Astrocyte (in vitro differentiated cells and primary cell): ENCODE results near the gene VPS26C. TPM values are rescaled to one million over a fixed set of nuclear protein-coding genes. Genes with fewer than 3 reads are reported as not detected.

Experiments used
- DNase-seq: peaks from one replicate; pipeline ENCODE4 v3.0.0-alpha.2; 2010; ENCODE audit warnings: low read depth
- FAIRE-seq: peaks from 2 replicates; lab custom pipeline; 2011; peaks lifted over from hg19 to GRCh38; lab: Jason Lieb, UNC
- H2AFZ ChIP-seq: 2 replicates; pipeline ENCODE4 v1.6.0; 2012; ENCODE audit warnings: low read depth, low read length, inconsistent platforms
- H3K27ac ChIP-seq: 2 replicates; pipeline ENCODE4 v1.5.1; 2011; ENCODE audit warnings: low read depth, low read length, inconsistent platforms
- H3K27me3 ChIP-seq: 2 replicates; pipeline ENCODE4 v1.6.0; 2011; ENCODE audit warnings: low read length, inconsistent platforms; ENCODE audit not compliant: insufficient read depth
- H3K36me3 ChIP-seq: 2 replicates; pipeline ENCODE4 v1.5.1; 2011; ENCODE audit warnings: low read length, inconsistent platforms; ENCODE audit not compliant: insufficient read depth
- H3K4me1 ChIP-seq: 2 replicates; pipeline ENCODE4 v1.5.1; 2011; ENCODE audit warnings: low read length, inconsistent platforms; ENCODE audit not compliant: insufficient read depth
- H3K4me2 ChIP-seq: 2 replicates; pipeline ENCODE4 v1.6.0; 2012; ENCODE audit warnings: low read length, inconsistent platforms
- H3K4me3 ChIP-seq: 2 replicates; pipeline ENCODE4 v1.5.1; 2011; ENCODE audit warnings: low read depth, mild to moderate bottlenecking, low read length, inconsistent platforms; ENCODE audit not compliant: insufficient read depth
- H3K79me2 ChIP-seq: 2 replicates; pipeline ENCODE4 v1.6.0; 2012; ENCODE audit warnings: mild to moderate bottlenecking, low read length, inconsistent platforms; ENCODE audit not compliant: insufficient read depth
- H3K9ac ChIP-seq: 2 replicates; pipeline ENCODE4 v1.6.0; 2012; ENCODE audit warnings: mild to moderate bottlenecking, low read length, inconsistent platforms
- H3K9me3 ChIP-seq: 2 replicates; pipeline ENCODE4 v1.5.1; 2012; ENCODE audit warnings: low read depth, mild to moderate bottlenecking, low read length, inconsistent platforms; ENCODE audit not compliant: insufficient read depth
- H4K20me1 ChIP-seq: 2 replicates; pipeline ENCODE4 v1.6.0; 2012; ENCODE audit warnings: low read length, inconsistent platforms; ENCODE audit not compliant: insufficient read depth
- H3K27ac Mint-ChIP-seq: one replicate; pipeline ENCODE4 v1.8.0; 2021; ENCODE audit warnings: mild to moderate bottlenecking, mixed read lengths; ENCODE audit not compliant: unreplicated experiment
- H3K27me3 Mint-ChIP-seq: one replicate; pipeline ENCODE4 v1.8.0; 2021; ENCODE audit warnings: low read depth, mixed read lengths; ENCODE audit not compliant: unreplicated experiment
- H3K36me3 Mint-ChIP-seq: one replicate; pipeline ENCODE4 v1.8.0; 2021; ENCODE audit warnings: low read depth, mixed read lengths; ENCODE audit not compliant: unreplicated experiment
- H3K4me1 Mint-ChIP-seq: one replicate; pipeline ENCODE4 v1.8.0; 2021; ENCODE audit warnings: low read depth, mixed read lengths; ENCODE audit not compliant: unreplicated experiment
- H3K4me3 Mint-ChIP-seq: one replicate; pipeline ENCODE4 v1.8.0; 2021; ENCODE audit warnings: mild to moderate bottlenecking, moderate library complexity, mixed read lengths; ENCODE audit not compliant: unreplicated experiment
- H3K9me3 Mint-ChIP-seq: one replicate; pipeline ENCODE4 v1.8.0; 2021; ENCODE audit warnings: mild to moderate bottlenecking, mixed read lengths; ENCODE audit not compliant: unreplicated experiment
- EZH2 ChIP-seq: IDR thresholded peaks from 2 replicates; pipeline ENCODE4 v1.6.1; 2012; ENCODE audit warnings: mild to moderate bottlenecking, low read length, inconsistent platforms; ENCODE audit not compliant: insufficient read depth
- total RNA-seq: library from RNA; stranded (reverse); gene quantifications from 2 replicates; pipeline ENCODE4 v1.2.1, GENCODE V29; 2021
- TF ChIP-seq, protein P1 (sequence below): IDR thresholded peaks from 2 replicates; pipeline ENCODE4 v1.5.1; 2011; ENCODE audit warnings: low read depth, mild to moderate bottlenecking, inconsistent platforms, low read length, moderate library complexity; ENCODE audit not compliant: insufficient read depth

Gene VPS26C
- total RNA-seq, 1 donor from 2014 or later: 52.9 TPM

DNA sequence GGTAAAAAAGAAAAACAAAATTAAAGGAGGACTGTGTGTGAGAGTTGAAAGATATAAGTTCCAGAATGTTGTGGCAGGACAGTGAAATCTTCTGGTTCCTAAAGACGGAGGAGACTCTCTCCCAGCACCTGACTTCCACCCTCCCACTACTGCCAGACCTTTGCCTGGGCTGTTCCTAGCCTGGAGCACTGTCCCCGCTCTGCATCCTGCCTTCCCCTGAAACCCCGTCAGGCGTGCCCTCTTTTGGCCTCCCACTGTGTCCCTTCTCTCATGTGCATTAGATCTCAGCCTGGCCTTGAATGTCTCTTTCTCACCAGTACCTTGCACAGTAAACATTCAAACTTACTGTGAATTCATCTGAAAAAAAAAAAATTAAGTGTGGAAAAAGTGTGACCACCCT, 74.1 kb downstream of the VPS26C start:
- DNase-seq (no peak), FAIRE-seq (no peak)
- peaks cover under 1% of the 10 kb centered on the region for H3K4me1 ChIP-seq
- H3K4me2 ChIP-seq: no peak overlapping the region
- H3K27ac ChIP-seq: no peak overlapping the region
- H3K9me3 Mint-ChIP-seq: peaks cover 2% of the 10 kb centered on the region
- no peak overlapping the region for H3K4me3 ChIP-seq
- peaks cover 31% of the 10 kb centered on the region for H4K20me1 ChIP-seq
- no peak overlapping the region for H3K9ac ChIP-seq
- H3K36me3 ChIP-seq: peaks cover 58% of the 10 kb centered on the region
- no peaks in the 10 kb centered on the region for H3K9me3 ChIP-seq
- peaks cover 1% of the 10 kb centered on the region for H3K4me1 Mint-ChIP-seq
- H2AFZ ChIP-seq: no peak overlapping the region
- H3K27ac Mint-ChIP-seq: no peak overlapping the region
- TF ChIP-seq EZH2: no peak
- TF ChIP-seq, protein P1, sequence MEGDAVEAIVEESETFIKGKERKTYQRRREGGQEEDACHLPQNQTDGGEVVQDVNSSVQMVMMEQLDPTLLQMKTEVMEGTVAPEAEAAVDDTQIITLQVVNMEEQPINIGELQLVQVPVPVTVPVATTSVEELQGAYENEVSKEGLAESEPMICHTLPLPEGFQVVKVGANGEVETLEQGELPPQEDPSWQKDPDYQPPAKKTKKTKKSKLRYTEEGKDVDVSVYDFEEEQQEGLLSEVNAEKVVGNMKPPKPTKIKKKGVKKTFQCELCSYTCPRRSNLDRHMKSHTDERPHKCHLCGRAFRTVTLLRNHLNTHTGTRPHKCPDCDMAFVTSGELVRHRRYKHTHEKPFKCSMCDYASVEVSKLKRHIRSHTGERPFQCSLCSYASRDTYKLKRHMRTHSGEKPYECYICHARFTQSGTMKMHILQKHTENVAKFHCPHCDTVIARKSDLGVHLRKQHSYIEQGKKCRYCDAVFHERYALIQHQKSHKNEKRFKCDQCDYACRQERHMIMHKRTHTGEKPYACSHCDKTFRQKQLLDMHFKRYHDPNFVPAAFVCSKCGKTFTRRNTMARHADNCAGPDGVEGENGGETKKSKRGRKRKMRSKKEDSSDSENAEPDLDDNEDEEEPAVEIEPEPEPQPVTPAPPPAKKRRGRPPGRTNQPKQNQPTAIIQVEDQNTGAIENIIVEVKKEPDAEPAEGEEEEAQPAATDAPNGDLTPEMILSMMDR: no peak
- H3K27me3 ChIP-seq: no peaks in the 10 kb centered on the region
- peaks cover 6% of the 10 kb centered on the region for H3K79me2 ChIP-seq
- H3K36me3 Mint-ChIP-seq: peaks cover 23% of the 10 kb centered on the region
- H3K27me3 Mint-ChIP-seq: no peaks in the 10 kb centered on the region
- no peak overlapping the region for H3K4me3 Mint-ChIP-seq

DNA sequence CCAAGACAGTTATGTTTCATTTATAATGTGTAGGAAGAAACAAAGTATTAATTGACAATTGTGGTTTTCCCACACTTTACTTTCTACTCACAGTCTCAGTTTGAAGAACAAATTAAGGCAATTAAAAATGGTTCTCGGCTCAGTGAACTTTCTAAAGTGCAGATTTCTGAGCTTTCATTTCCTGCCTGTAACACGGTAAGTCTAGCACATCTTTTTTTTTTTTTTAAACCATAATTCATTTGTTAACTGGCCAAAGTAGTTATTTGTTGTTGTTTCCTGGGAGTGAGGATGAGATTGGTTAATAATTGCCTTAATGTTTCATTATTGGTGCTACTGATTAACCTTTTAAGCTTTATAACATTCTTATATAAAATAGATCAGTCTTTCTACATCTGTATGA, 75.1 kb downstream of the VPS26C start:
- peaks cover 40% of the 10 kb centered on the region for H4K20me1 ChIP-seq
- no peaks in the 10 kb centered on the region for H3K4me1 ChIP-seq
- Mint-ChIP-seq H3K27me3 (no peaks in the 10 kb centered on the region), H3K27ac (no peak overlapping the region), H3K36me3 (peaks cover 21% of the 10 kb centered on the region), H3K9me3 (peaks cover 2% of the 10 kb centered on the region), H3K4me1 (no peaks in the 10 kb centered on the region), H3K4me3 (no peak overlapping the region)
- FAIRE-seq (peak; percentile 69), DNase-seq (no peak)
- no peak overlapping the region for H3K4me3 ChIP-seq
- H3K9me3 ChIP-seq: no peaks in the 10 kb centered on the region
- H3K9ac ChIP-seq: no peak overlapping the region
- H2AFZ ChIP-seq: no peak overlapping the region
- no peak overlapping the region for H3K27ac ChIP-seq
- H3K36me3 ChIP-seq: peaks cover 63% of the 10 kb centered on the region
- H3K27me3 ChIP-seq: no peaks in the 10 kb centered on the region
- peaks cover 6% of the 10 kb centered on the region for H3K79me2 ChIP-seq
- no peak overlapping the region for H3K4me2 ChIP-seq
- TF ChIP-seq, protein P1: no peak
- TF ChIP-seq EZH2: no peak

DNA sequence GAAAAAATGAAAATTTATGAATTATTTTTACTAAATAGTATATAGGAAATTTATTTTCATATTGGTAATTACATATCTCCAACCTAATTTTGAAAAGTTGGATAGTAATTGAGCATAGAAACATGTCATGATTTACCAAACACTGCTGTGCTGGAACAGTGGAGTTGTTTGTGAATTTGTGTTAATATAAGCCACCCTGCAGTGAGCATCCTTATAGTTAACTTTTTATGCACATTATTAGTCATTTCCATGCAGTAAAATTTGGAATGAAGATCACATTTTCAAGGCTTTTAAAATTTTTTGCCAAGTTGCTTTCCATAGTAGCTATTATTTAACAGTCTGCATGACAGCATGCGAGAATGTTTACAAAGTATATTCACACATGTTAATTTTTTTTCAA, 78.3 kb downstream of the VPS26C start:
- H4K20me1 ChIP-seq: peaks cover 40% of the 10 kb centered on the region
- Mint-ChIP-seq H3K36me3 (peaks cover 14% of the 10 kb centered on the region), H3K27me3 (no peaks in the 10 kb centered on the region), H3K4me3 (no peak overlapping the region), H3K27ac (no peak overlapping the region), H3K4me1 (no peaks in the 10 kb centered on the region), H3K9me3 (peaks cover 2% of the 10 kb centered on the region)
- H3K4me3 ChIP-seq: no peak overlapping the region
- H3K36me3 ChIP-seq: peaks cover 52% of the 10 kb centered on the region
- no peak overlapping the region for H2AFZ ChIP-seq
- DNase-seq: no peak
- FAIRE-seq: no peak
- no peaks in the 10 kb centered on the region for H3K9me3 ChIP-seq
- H3K27ac ChIP-seq: no peak overlapping the region
- H3K79me2 ChIP-seq: peaks cover 7% of the 10 kb centered on the region
- H3K9ac ChIP-seq: no peak overlapping the region
- no peaks in the 10 kb centered on the region for H3K4me1 ChIP-seq
- no peak for TF ChIP-seq EZH2
- H3K4me2 ChIP-seq: no peak overlapping the region
- no peaks in the 10 kb centered on the region for H3K27me3 ChIP-seq
